ENCODE results near the gene EVC.
"Not testable (repeated sequence)": the region's sequence is repeated elsewhere in the genome, so short reads cannot be mapped to it uniquely, and the experiment has no call there.

EVC gene

GRCh38 chr4:5809216-5809776 lies 98.3 kb downstream of the EVC start:
- no peak for DNase-seq (ENCODE audit: extremely low read depth in 1 of 2, low read depth in 1 of 2)

- DNase-seq (ENCODE audit: extremely low read depth in 1 of 2, low read depth in 1 of 2): no peak
Observed at GRCh38 chr4:5810151-5810550, 99.2 kb downstream of the EVC start.

GRCh38 chr4:5810770-5811430 lies 99.9 kb downstream of the EVC start:
- DNase-seq (ENCODE audit: extremely low read depth in 1 of 2, low read depth in 1 of 2): no peak

GRCh38 chr4:5812057-5812456 lies 101.1 kb downstream of the EVC start:
- DNase-seq (ENCODE audit: extremely low read depth in 1 of 2, low read depth in 1 of 2): not testable (repeated sequence)

GRCh38 chr4:5812506-5813229 lies 101.7 kb downstream of the EVC start:
- DNase-seq (ENCODE audit: extremely low read depth in 1 of 2, low read depth in 1 of 2): no peak

- no peak for DNase-seq (ENCODE audit: extremely low read depth in 1 of 2, low read depth in 1 of 2)
Observed at GRCh38 chr4:5813882-5814255, 102.9 kb downstream of the EVC start.

- no peak for DNase-seq (ENCODE audit: extremely low read depth in 1 of 2, low read depth in 1 of 2)
Observed at GRCh38 chr4:5814421-5814820, 103.4 kb downstream of the EVC start.

- DNase-seq (ENCODE audit: extremely low read depth in 1 of 2, low read depth in 1 of 2): no peak
Observed at GRCh38 chr4:5815641-5816040, 104.6 kb downstream of the EVC start.

GRCh38 chr4:5816101-5816500 lies 105.1 kb downstream of the EVC start:
- DNase-seq (ENCODE audit: extremely low read depth in 1 of 2, low read depth in 1 of 2): no peak

- DNase-seq (ENCODE audit: extremely low read depth in 1 of 2, low read depth in 1 of 2): no peak
Observed at GRCh38 chr4:5816851-5817375, 105.9 kb downstream of the EVC start.

GRCh38 chr4:5821665-5822358 lies 110.8 kb downstream of the EVC start:
- no peak for DNase-seq (ENCODE audit: extremely low read depth in 1 of 2, low read depth in 1 of 2)

GRCh38 chr4:5822619-5823018 lies 111.6 kb downstream of the EVC start:
- DNase-seq (ENCODE audit: extremely low read depth in 1 of 2, low read depth in 1 of 2): no peak

- DNase-seq (ENCODE audit: extremely low read depth in 1 of 2, low read depth in 1 of 2): no peak
Observed at GRCh38 chr4:5823542-5824211, 112.7 kb downstream of the EVC start.

GRCh38 chr4:5824227-5824626 lies 113.2 kb downstream of the EVC start:
- DNase-seq (ENCODE audit: extremely low read depth in 1 of 2, low read depth in 1 of 2): no peak

GRCh38 chr4:5824635-5825034 lies 113.6 kb downstream of the EVC start:
- no peak for DNase-seq (ENCODE audit: extremely low read depth in 1 of 2, low read depth in 1 of 2)

- no peak for DNase-seq (ENCODE audit: extremely low read depth in 1 of 2, low read depth in 1 of 2)
Observed at GRCh38 chr4:5825321-5826041, 114.5 kb downstream of the EVC start.

GRCh38 chr4:5826437-5827107 lies 115.6 kb downstream of the EVC start:
- no peak for DNase-seq (ENCODE audit: extremely low read depth in 1 of 2, low read depth in 1 of 2)

- DNase-seq (ENCODE audit: extremely low read depth in 1 of 2, low read depth in 1 of 2): no peak
Observed at GRCh38 chr4:5827108-5828004, 116.4 kb downstream of the EVC start.

- no peak for DNase-seq (ENCODE audit: extremely low read depth in 1 of 2, low read depth in 1 of 2)
Observed at GRCh38 chr4:5828005-5828391, 117.0 kb downstream of the EVC start.

Measured in activated CD8-positive, alpha-beta memory T cell treated with anti-CD3 and anti-CD28 coated beads for 1 hour (primary cell).